NCI-H1105 treated with DMSO at 0.1 percent for 48 hours (cell line): Measurements from ENCODE around the gene CELSR2.
A peak's percentile ranks its signal among the peaks of the same experiment; 100 is the strongest.

Experiments used
- DNase-seq: peaks from one replicate; lab custom pipeline; 2025; lab: John Stamatoyannopoulos, UW

The CELSR2 gene

DNA sequence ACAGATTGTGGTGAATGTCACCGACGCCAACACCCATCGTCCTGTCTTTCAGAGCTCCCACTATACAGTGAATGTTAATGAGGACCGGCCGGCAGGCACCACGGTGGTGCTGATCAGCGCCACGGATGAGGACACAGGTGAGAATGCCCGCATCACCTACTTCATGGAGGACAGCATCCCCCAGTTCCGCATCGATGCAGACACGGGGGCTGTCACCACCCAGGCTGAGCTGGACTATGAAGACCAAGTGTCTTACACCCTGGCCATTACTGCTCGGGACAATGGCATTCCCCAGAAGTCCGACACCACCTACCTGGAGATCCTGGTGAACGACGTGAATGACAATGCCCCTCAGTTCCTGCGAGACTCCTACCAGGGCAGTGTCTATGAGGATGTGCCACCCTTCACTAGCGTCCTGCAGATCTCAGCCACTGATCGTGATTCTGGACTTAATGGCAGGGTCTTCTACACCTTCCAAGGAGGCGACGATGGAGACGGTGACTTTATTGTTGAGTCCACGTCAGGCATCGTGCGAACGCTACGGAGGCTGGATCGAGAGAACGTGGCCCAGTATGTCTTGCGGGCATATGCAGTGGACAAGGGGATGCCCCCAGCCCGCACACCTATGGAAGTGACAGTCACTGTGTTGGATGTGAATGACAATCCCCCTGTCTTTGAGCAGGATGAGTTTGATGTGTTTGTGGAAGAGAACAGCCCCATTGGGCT lies 3.0 kb downstream of the CELSR2 start:
- no peak for DNase-seq

DNA sequence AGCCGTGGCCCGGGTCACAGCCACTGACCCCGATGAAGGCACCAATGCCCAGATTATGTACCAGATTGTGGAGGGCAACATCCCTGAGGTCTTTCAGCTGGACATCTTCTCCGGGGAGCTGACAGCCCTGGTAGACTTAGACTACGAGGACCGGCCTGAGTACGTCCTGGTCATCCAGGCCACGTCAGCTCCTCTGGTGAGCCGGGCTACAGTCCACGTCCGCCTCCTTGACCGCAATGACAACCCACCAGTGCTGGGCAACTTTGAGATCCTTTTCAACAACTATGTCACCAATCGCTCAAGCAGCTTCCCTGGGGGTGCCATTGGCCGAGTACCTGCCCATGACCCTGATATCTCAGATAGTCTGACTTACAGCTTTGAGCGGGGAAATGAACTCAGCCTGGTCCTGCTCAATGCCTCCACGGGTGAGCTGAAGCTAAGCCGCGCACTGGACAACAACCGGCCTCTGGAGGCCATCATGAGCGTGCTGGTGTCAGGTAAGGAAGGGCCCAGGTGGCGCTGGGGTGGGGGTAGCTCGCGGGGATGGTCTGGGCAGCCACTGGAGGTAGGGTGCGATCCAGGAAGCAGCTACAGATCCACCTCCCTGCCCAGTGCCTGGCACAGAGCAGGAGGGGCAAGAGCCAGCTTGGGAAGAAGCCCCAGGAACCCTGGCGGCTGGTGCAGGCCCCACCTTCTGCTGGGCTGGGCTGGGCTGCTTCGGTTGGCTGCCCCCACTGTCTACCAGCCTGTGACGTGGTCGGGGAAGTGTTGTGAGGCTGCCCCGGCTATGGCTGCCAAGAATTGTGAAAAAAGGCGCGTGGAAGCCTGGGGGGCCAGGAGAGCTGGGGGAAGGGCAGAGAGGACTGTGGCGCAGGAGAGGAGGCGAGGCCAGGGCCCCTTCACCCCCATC lies 3.8 kb downstream of the CELSR2 start:
- peak; percentile 10 for DNase-seq

DNA sequence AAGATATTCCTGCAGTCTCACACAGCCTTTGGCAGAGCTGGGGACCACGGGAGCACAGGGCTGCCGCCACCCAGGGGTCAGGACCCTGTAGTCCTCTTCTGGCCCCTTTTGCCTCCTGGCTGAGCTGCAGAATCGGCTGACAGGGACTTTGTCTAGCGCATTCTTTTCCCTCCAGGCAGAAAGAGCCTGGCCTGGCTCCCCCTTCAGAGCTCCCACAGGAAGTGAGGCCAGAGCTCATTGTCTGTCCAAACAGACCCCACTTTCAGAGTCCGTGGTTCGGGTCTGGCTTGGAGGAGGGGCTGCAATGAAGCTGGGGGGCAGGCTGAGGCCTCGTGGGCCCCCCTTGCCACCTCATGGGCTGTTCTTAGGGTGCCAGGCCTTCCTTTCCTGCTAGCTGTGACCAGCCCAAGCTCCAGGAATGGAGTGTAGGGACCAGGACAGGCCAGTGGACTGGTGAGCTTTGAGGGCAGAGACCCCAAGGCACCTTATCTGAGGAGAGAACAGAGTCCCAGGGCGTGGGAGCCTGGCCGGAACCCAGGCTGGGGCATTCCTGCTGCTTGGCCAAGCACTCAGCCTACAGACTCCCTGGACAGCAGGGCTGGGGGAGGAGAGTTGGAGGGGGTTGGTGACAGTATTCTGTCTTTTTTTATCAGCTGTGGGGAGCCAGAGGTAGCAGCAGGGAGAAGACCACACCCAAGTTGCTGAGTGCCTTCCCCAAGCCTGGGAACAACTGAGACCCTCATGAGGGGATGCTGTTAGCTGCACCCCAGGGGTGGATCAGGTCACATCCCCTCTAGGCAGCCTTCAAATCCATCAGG lies 4.7 kb downstream of the CELSR2 start:
- DNase-seq = no peak

GRCh38 chr1:109254621-109255096 lies 5.3 kb downstream of the CELSR2 start:
- DNase-seq = no peak

DNA sequence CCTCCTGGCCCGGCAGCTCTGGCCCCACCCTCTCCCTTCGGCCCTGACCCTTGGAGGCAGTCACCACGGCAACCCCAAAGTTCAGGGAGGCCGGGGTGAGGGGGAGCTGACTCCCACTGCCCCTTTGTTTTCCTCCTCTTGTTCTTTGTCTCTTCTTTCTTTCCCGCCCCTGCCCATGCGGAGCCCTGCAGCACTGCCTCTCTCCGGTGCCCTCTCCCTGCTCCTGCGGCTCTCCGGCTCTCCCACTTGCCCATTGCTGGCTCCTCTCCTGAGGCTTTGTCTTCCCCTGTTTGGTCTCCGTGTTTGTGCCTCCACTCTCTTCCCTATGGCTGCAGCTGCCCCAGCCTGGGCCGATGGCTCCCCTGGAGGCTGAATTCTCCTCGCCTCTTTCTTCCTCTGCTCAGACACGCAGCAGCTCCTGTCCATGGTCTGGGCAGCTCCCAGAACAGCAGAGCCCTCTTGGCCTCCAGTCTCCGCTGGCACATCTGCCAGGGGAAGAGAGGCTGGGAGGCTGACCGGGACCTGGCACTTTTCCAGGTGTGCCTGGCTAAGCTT lies 5.8 kb downstream of the CELSR2 start:
- no peak for DNase-seq

GRCh38 chr1:109255678-109256077 lies 6.3 kb downstream of the CELSR2 start:
- DNase-seq = no peak

DNA sequence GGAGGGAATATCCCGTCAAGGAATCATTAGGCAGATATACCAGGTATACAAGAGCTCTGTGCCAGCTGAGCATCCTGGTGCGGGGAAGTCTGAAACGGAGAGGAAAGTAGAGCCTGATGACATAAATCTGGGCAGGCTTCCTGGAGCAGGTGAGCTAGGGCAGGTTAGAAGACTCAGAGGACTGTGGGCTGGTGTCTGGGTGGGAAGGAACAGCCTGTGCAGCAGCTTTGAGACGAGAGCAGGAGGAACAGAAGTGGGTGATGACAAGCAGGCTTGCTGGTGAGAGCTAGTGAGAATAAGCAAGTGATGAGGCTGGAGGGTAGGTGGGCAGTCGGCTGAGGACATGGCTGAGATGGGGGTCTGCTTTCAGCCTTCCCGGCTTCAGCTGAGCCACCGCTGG lies 6.7 kb downstream of the CELSR2 start:
- DNase-seq = no peak

DNA sequence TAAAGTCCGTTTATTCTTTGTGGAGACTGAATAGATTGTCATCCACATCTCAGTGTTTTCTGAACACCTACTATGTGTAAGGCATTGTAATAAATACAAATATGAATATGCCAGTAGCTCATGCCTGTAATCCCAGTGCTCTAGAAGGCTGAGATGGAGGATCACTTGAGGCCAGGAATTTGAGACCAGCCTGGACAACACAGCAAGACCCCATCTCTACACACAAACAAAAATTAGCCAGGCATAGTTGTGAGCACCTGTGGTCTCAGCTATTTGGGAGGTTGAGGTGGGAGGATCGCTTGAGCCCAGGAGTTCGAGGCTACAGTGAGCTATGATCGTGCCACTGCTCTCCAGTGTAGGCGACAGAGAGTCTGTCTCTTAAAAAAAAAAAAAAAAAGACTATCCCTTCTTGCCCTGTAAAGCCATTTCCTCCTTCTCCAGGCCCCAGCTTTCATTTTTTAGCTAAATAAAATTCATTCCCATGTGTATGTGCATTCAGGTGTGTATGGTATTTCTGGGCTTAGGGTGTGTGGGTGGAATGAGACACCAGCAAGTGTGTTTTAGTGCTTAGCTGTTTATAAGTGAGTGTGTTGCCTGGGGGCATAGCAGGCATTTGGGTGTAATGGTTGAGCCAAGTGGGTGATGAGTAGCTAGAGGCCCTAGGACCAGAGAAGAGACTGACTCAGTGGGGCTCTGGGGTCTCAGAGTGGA lies 7.8 kb downstream of the CELSR2 start:
- DNase-seq = no peak

DNA sequence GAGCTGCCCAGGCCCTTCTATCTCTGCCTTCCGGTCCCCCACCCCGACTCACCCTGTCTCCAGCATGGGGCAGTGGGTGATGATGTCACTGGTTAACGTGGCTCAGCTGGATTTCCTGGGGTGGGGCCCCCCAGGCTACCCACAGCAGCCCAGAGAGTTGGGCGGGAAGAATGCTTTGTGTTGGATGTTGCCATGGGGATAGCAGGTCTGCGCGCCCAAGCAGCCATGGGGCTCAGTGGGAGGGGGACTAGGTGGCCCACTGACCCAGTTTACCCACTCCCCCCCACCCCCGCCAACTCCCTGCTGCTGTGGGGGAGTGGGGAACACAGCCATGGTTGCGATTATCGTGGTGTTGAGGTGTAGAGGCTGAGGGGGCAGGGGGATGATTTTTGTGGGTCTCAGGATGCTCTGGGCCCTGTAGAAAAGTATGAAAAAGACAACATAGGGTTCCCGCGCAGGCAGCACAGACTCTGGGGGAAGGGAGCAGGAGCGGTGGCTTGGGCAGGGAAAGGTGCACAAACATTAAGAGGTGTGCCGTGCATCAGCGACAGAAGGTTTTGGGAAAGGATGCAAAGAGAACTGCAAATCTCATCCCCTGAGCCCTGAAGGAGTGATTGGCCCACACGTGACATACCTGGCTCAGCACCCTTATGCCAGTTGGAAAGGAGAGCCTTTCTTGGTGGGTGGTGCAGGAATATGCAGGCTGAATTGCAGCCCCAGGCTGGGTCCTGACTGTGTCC lies 8.5 kb downstream of the CELSR2 start:
- DNase-seq = no peak

GRCh38 chr1:109258481-109259466 lies 9.4 kb downstream of the CELSR2 start:
- no peak for DNase-seq

DNA sequence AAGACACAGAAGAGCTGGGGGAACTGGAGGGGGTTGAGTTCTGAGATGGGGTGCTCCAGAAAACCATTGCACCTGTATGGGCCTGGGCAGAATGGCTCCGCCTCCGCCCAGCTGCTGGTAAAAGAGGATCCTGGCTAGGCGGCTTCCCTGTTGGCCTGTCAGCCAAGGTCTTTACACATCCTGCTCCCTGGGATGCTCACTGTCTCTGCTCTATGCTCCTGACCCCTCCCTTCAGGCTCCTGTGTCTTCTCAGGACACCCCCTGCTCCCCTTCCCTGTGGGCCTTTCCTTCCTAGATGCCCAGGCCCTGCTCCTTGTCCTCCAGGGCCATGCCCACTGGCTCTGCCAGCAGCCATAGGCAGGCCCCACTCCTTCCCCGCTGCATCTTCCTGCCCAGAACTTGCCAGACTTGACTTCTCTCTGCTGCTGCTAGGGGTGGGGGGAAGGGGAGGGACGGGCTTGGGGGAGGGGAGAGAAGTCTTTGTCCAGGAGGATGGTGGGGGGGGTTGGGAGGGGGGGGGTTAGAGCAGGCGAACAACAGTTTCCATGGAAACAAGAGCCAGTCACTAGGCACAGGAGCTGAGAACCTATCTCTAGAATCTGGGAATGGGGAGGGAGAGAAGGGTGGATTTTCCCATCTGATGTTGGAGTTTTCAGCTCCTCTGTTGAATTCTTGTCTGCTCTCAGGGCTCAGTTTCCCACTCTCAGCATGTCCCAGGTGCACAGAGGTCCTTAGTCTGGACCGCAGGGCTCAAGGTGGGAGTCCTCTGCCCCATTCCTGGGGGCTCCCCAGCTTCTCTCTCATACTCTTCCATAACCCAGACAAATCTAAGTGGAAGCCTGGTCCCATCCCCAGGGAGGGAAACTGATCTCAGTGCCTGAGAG lies 10.6 kb downstream of the CELSR2 start:
- DNase-seq = no peak

- DNase-seq = no peak
These were observed 11.7 kb downstream of the CELSR2 start for GRCh38 chr1:109261006-109261405.

GRCh38 chr1:109261578-109261977 lies 12.2 kb downstream of the CELSR2 start:
- DNase-seq = no peak

- DNase-seq = no peak
These were observed 13.1 kb downstream of the CELSR2 start for GRCh38 chr1:109262231-109263055.

GRCh38 chr1:109263234-109263596 lies 13.9 kb downstream of the CELSR2 start:
- no peak for DNase-seq

DNA sequence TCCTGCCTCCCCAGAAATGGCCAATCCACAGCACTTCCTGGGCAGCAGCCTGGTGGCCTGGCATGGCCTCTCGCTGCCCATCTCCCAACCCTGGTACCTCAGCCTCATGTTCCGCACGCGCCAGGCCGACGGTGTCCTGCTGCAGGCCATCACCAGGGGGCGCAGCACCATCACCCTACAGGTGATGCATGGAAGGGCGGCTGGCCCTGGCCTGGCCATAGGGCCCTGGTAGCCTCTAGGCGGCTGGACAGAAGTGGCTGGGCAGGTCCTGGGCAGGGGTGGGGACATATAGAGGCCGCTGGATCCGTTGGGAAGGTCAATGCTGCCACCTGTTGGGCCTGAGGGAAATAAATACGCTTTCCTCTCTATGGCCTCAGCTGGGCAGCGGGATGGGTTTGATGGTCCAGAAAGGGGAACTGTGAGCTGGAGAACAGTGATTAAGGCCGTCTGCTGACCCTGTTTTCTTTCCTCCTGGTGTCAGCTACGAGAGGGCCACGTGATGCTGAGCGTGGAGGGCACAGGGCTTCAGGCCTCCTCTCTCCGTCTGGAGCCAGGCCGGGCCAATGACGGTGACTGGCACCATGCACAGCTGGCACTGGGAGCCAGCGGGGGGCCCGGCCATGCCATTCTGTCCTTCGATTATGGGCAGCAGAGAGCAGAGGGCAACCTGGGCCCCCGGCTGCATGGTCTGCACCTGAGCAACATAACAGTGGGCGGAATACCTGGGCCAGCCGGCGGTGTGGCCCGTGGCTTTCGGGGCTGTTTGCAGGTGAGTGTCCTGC lies 14.4 kb downstream of the CELSR2 start:
- DNase-seq = no peak

DNA sequence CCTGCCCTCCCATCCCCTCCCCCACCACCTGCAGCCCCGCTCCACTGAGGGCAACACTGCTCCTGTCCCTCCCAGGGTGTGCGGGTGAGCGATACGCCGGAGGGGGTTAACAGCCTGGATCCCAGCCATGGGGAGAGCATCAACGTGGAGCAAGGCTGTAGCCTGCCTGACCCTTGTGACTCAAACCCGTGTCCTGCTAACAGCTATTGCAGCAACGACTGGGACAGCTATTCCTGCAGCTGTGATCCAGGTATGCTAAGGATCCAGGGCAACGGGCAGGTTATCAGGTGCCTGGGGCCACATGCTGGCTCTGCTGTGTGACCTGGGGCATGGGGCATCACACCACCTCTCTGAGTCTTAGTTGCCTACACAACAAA lies 15.0 kb downstream of the CELSR2 start:
- no peak for DNase-seq
